Tibial nerve (tissue), 4 donors: ENCODE results near the gene PEAK3.

Source experiments
- EP300 ChIP-seq, 2 donors: sonication (generic); formaldehyde crosslinking; IDR thresholded peaks; one replicate each; pipeline ENCODE4 v1.6.1; 2017; ENCODE audit warnings: antibody characterized with exemption in 2 of 2, mild to moderate bottlenecking in 1 of 2
- TF ChIP-seq, protein P1 (sequence below), 5 experiments: fragments of 200-600 bp in 3 of 5; fragments of 450-650 bp in 2 of 5; sonication (generic) in 3 of 5; IDR thresholded peaks; one replicate each; pipeline ENCODE4 v1.5.1; 2016 to 2019; ENCODE audit warnings: antibody characterized with exemption in 5 of 5, mild to moderate bottlenecking in 3 of 5, moderate library complexity in 2 of 5

DNA sequence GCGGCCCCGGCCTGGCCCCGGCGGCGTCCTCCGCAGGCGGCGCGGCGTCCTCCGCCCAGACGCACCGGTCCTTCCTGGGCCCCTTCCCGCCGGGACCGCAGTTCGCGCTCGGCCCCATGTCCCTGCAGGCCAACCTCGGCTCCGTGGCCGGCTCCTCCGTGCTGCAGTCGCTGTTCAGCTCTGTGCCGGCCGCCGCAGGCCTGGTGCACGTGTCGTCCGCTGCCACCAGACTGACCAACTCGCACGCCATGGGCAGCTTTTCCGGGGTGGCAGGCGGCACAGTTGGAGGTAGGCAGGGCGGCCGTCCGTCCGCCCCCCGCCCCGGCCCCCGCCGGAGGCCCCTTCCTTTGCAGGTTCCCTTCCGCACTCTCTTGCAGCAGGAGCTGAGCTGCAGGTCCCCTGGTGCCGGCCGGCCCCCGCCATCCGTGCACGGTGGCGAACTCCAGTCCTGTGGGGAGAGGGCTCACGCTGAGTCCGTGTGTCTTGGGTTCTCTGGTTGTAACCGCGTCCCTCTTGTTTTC lies 55.1 kb downstream of the PEAK3 start:
- TF ChIP-seq, protein P1, sequence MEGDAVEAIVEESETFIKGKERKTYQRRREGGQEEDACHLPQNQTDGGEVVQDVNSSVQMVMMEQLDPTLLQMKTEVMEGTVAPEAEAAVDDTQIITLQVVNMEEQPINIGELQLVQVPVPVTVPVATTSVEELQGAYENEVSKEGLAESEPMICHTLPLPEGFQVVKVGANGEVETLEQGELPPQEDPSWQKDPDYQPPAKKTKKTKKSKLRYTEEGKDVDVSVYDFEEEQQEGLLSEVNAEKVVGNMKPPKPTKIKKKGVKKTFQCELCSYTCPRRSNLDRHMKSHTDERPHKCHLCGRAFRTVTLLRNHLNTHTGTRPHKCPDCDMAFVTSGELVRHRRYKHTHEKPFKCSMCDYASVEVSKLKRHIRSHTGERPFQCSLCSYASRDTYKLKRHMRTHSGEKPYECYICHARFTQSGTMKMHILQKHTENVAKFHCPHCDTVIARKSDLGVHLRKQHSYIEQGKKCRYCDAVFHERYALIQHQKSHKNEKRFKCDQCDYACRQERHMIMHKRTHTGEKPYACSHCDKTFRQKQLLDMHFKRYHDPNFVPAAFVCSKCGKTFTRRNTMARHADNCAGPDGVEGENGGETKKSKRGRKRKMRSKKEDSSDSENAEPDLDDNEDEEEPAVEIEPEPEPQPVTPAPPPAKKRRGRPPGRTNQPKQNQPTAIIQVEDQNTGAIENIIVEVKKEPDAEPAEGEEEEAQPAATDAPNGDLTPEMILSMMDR (IDR thresholded peaks at IDR 0.05), result no peak
- no peak for TF ChIP-seq EP300 (IDR thresholded peaks at IDR 0.05)
